ENCODE results near the gene RASSF3.
"Not testable (repeated sequence)": the region's sequence is repeated elsewhere in the genome, so short reads cannot be mapped to it uniquely, and the experiment has no call there.

The RASSF3 gene

DNA sequence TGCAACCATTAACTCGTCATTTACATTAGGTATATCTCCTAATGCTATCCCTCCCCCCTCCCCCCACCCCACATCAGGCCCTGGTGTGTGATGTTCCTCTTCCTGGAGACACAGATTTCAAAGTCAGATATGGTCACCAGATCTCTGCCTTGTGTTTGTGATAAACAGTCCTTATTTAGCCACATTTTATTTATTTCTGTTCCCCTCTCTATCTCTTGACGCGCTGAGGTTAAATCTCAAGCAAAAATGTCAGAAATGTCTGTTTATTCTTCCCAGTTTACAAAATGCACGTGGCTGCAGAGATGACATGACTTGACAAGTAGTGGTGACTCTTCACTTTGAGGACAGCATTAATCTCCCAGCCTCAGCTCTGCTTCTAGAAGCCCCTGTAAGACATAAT is 11.5 kb upstream of the RASSF3 start:
- DNase-seq = no peak

DNA sequence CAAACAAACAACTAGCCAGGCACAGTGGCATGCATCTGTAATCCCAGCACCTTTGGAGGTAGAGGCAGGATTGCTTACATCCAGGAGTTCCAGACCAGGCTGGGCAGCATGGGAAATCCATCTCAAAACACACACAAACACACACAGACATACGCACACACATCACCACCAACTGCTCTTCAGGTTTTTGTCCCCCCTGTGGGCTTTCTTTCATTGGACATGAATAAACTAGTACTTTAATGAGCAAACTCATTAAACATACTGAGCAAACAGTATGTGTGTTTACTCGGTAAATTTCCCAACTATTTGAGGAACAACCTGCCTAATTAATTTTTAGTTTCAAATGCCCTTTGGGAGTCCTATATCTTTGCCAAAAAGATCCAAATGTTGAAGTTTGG is 10.1 kb upstream of the RASSF3 start:
- no peak for DNase-seq

DNA sequence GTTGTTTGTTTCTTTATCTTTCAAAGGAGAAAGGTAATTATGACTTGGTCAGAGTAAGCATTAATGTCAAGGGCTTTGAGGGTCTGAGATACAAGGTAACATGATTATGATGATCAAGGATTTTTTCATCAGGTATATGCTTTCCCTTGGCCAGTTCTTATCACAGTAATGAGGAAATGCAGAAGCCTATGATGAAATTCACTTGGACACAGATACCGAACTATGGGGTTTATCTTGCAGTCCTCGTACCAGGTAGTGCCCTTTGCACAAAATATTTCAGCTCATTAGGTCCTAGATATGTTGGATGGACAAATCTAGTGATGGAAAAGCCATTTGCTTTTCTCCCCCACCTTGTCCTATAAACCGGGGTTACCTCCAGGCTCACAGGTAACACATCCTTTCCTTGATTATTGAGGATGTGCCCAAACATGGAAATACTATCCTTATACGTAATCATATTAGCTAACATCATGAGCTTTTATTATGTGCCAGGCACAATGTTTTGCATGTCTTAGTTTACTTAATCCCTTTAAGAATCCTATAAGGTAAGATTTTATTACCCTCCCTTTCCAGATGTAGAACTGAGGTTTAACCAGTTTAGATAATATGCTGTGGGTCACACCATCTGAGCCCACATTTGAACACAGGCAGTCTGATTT is 7.0 kb upstream of the RASSF3 start:
- DNase-seq = no peak

DNA sequence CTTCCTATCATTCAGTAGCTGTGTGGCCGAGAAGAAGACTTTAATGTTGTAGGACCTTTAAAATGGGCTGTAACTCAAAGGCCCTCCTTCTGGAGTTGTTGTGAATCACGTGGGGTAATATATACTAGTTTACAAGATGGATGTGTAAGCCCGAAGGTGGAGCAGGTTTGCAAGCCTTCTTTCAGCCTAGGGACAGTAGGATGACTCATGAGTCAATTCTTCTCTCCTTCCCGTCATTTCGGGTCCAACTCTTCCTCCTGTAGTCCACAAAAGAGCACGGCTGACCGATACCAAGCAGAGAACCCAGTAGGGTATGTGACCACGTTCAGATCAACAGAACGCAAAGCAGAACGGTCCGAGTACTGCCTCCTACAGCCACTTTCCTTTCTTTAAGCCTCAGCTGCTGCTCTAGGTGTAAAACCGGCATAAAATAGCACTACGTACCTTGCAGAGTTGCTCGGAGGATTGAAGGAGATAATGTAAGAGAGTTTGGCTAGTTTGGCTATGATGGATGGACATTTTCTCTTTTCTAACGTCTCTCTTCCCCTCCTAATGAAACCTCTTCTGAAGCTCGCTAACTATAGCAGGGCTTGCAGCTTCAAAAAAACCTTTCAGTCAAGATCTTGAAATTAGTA is 1.3 kb upstream of the RASSF3 start:
- peak; percentile 65 for DNase-seq

DNA sequence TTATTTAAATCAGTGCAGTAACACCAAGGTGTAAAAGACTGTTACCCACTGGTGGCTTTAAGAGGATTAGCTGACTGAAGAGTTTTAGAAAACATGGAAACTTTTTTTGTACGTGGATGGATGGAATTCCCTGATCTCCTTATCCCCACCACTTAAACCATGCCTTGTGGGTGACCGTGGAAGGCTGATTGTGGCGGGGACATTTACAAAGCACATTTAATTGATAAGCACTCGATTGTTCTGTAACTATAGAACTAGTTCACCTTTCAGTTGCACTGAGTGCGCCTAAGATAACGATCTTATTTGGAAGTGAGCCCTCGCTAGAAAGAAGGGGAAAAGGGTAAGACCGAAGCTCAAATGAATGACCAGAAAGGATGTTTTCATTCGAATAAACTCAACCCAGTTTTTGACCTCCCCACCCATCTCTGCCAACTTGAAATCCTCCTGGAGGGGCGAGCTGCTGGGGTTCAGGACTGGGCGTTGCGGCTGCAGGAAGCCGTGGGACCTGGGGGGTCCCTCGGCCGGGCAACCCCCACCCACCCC is 688 bp upstream of the RASSF3 start:
- peak; percentile 35 for DNase-seq

DNA sequence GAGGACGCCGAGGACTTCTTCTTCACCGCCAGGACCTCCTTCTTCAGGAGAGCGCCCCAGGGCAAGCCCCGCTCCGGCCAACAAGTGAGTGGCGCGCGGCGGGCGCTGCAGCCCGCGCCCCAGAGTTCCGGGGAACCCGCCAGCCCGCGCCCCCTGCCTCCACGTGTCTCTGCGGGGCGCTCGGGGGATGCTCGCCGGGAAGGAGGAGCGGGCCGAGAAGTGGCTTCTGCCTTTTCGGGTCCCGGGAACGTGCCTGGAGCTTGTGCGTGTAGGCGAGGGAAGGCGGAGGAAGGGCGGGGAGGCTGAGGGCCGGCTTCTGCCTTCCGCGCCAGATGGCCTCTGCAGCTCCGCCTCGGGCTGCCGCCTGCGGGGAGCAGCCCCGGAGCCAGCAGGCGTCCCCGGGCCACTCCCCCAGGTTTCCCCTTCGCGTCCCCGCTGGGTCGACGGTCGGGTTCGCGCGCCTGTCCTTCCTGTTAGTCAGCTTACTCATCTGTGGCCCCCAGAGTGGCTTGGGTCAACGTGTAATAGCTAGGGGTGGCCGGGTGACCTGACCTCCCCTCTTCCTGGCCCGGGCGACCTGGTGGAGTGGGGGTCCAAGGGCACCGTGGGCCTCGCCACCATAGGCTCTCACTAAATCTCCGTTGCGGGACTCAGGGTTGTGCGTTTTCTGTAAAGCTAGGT is 505 bp downstream of the RASSF3 start:
- DNase-seq = peak; percentile 66

GRCh38 chr12:64611341-64612284 is 1.3 kb downstream of the RASSF3 start:
- DNase-seq = peak; percentile 31

GRCh38 chr12:64612843-64613242 is 2.5 kb downstream of the RASSF3 start:
- no peak for DNase-seq

GRCh38 chr12:64613775-64614398 is 3.6 kb downstream of the RASSF3 start:
- DNase-seq = not testable (repeated sequence)

DNA sequence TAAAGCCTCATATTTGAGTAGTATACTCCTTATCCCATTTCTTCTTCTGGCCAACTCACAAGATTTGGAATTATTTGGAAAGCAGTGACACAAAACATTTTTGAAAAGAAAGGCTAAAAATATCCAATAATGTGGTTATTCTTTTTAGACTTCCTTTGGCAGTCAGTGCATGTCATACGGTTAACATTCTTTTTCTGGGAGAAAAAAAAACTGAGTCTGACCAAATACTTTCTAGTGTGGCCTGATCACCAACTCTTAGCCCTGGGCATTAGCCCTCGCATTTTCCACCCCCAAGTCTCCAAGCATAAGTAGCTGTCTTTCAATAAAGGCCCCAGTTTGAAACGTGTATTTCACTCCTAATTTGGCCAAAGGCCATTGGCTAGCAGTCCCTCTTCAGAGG is 5.9 kb downstream of the RASSF3 start:
- DNase-seq = no peak

DNA sequence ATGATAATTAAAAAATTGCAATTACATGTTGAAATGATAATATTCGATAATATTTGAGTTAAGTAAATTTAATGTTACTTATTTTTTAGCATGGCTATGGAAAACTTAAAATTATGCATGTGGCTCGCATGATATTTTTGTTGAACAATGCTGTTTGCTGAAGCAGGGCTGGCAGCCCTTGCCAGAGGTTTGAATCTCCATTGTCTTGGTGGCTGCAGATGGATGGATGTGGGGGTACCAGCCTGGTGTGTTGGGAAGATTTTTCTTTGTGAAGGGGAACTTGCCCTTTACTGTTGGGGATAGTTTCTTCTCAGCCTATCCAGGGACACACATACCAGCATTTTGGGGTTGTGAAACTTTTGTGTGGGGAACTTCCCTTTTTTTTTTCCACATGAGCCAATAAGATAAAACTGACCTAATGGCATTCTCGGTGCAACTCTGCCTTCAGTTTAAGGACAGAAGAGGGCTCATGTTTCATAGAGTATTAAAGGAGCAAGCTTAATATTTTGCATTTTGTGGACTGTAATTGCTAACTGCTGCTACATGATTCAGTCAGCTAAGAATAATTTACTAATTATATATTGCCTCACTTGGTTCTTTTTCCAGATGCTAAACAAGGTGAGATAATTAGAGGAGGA is 8.8 kb downstream of the RASSF3 start:
- DNase-seq = no peak

DNA sequence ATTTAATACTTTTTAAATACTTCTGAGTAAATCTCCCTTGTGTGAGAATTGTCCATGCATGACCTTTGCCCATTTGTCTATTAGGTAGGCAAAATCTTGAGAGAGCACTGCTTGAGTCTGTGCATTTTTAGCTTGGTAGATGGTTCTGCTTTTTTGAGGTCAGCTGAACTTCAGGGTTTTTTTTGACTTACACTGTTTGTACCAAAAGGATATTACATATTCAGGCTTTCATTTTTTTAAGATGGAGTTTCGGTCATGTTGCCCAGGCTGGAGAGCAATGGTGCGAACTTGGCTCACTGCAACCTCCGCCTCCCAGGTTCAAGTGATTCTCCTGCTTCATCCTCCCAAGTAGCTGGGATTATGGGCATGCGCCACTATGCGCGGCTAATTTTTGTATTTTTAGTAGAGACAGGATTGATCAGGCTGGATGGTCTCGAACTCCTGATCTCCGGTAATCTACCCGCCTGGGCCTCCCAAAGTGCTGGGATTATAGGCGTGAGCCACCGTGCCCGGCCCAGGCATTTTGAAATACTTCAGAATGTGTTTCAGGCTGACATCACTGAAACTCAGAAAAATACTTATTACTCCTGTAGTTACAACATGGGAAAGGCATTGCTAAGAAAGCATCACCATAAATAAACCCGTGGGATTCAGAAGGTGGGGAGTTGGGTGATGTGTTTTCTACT is 11.1 kb downstream of the RASSF3 start:
- no peak for DNase-seq

GRCh38 chr12:64624035-64624434 is 13.7 kb downstream of the RASSF3 start:
- no peak for DNase-seq

DNA sequence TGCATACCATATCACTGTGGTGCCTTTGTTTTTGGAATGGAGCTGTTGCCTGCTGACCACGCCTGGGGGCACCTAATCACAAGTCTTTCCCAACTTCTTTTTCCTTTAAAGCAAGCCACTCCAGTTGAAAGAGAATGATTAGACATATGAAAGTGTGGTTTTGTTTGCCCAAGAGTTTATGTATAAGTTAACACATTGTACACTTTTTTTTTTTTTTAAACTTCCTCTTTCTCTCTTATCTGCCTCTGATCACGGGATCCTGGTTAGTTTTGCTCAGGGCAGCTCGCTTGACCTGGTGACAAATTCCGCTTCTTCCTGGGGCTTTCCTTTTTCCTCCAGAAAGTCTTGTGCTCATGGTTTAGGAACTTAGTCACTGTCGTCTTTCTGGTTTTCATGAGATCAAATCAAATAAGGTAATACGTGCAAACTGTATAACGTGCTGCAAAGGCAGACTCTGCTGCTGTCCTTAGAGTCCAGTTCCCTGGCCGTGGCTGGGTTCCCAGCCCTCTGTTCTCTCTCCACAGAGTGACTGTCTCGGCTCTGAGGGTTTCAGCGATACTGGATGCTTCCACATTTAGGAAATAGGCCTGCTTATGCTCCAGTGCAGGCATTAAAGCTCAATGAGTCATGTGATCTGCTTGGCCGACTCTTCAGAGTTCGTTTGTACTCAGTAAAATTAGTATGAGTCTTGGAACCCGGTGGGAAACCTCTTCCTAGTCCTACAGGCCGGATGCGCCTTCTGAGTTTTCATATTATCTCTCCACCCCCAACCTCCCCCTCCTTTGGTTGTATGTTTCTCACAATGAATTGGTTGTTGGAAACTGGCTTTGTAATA is 15.2 kb downstream of the RASSF3 start:
- peak; percentile 34 for DNase-seq

DNA sequence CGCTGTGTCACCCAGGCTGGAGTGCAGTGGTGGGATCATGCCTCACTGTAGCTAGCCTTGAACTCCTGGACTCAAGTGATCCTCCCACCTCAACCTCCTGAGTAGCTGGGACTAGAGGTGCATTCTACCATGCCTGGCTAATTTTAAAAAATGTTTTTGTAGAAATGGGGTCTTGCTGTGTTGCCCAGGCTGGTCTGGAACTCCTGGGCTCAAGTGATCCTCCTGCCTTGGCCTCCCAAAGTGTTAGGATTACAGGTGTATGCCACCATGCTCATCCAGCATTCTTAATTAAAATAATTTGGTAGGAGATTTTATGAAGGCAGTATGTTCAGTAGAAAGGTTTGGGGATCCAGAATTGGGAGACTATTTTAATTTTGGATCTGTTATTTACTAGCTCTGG is 16.3 kb downstream of the RASSF3 start:
- DNase-seq = not testable (repeated sequence)

GRCh38 chr12:64627771-64628170 is 17.5 kb downstream of the RASSF3 start:
- no peak for DNase-seq

DNA sequence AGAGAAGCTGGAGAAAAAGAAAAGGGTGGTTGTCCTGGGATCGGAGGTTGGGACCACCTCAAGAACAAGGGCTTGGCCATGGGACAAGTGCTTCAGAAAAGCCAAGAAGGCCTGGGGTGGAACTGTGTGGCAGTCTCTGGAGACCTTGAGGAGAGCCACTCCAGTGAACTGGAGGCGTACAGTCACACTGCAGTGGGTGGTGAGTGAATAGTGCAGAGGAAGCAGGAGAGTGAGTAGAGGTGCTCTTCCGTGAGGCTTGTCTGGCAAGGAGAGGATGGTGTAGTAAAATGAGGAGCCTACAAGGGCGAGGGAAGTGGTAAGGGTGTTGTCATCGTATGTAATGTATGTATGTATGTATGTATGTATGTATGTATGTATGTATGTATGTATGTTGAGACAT is 20.9 kb downstream of the RASSF3 start:
- no peak for DNase-seq

DNA sequence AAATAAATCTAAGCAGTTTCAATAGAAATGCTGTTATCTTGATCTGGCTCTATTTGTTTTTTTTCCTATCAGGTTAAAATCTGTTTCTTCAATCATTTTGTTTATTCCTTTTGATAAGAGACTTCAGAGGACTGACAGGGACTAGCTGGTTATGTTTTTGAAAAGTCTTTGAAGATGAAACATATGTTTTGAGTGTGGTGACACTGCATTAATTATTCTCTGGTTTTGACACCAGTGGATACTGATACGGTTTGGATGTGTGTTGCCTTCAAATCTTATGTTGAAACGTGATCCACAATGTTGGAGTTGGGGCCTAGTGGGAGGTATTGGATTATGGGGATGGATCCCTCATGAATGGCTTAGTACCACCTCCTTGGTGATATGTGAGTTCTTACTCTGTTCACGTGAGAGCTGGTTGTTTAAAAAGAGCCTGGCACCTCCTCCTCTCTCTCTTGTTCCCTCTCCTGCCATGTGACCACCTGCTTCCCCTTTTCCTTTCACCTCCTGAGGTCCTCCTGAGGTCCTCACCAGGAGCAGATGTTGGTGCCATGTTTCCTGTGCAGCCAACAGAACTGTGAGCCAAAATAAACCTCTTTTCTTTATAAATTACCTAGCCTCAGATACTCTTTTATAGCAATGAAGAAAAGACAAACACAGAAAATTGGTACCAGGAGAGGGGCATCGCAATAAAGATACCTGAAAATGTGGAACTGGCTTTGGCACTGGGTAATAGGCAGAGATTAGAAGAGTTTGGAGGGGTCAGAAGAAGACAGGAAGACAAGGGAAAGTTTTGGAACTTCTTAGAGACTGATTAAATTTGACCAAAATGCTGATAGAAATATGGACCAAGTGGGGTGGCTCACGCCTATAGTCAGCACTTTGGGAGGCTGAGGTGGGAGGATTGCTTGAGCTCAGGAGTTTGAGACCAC is 23.0 kb downstream of the RASSF3 start:
- DNase-seq = no peak

DNA sequence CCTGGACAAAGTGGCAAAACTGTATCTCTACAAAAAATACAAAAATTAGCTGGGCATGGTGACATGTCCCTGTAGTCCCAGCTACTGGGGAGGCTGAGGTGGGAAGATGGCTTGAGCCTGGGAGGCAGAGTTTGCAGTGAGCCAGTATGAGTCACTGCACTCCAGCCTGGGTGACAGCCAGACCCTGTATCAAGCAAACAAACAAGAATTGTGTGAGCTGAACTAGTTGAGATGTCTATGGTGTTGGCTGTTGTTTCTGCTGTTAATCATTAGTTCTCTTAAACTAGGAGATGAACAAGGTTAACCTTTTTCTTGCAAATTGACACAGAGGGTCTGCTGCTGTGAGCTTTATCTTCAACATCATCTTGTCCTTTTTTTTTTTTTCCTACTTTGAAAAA is 23.6 kb downstream of the RASSF3 start:
- no peak for DNase-seq

Measured in CD4-positive, alpha-beta T cell treated with Interleukin-10 for 1 hour (primary cell).